GM18526 (cell line): ENCODE results near the gene TOM1.

ENCODE experiments used
- POLR2A ChIP-seq: IDR thresholded peaks from 3 replicates; pipeline ENCODE4 v1.6.1; 2011; ENCODE audit not compliant: insufficient read length; ENCODE audit errors: extremely low read depth

The TOM1 gene

GRCh38 chr22:35384527-35384926, 84.8 kb downstream of the TOM1 start:
- no peak for TF ChIP-seq POLR2A

GRCh38 chr22:35384975-35385588, 85.4 kb downstream of the TOM1 start:
- TF ChIP-seq POLR2A: no peak

- TF ChIP-seq POLR2A: no peak
These were observed 87.1 kb downstream of the TOM1 start for GRCh38 chr22:35386670-35387288.

- TF ChIP-seq POLR2A: no peak
These were observed 91.2 kb downstream of the TOM1 start for GRCh38 chr22:35390933-35391332.

- TF ChIP-seq POLR2A: no peak
These were observed 92.7 kb downstream of the TOM1 start for GRCh38 chr22:35392357-35392756.

- TF ChIP-seq POLR2A: no peak
These were observed 93.7 kb downstream of the TOM1 start for GRCh38 chr22:35393116-35394010.

- no peak for TF ChIP-seq POLR2A
These were observed 94.3 kb downstream of the TOM1 start for GRCh38 chr22:35394011-35394312.

GRCh38 chr22:35394810-35395563, 95.3 kb downstream of the TOM1 start:
- TF ChIP-seq POLR2A: no peak

- TF ChIP-seq POLR2A: no peak
These were observed 97.6 kb downstream of the TOM1 start for GRCh38 chr22:35397095-35397904.
